Measurements from ENCODE around the gene EIPR1. TPM values are rescaled to one million over a fixed set of nuclear protein-coding genes. Genes with fewer than 3 reads are reported as not detected.

EIPR1 gene
- polyA plus RNA-seq, 1 donor from 2014 or later, result 138 TPM

- TF ChIP-seq EZH2 (IDR thresholded peaks at IDR 0.05; ENCODE audit: borderline replicate concordance, insufficient read depth, low read length, poor library complexity, severe bottlenecking) (no peak), TAF1 (IDR thresholded peaks at IDR 0.05; ENCODE audit: low read depth) (no peak), EP300 (conservative IDR thresholded peaks at IDR 0.05; ENCODE audit: poor library complexity, severe bottlenecking) (no peak), RAD21 (conservative IDR thresholded peaks at IDR 0.05) (no peak), MXI1 (conservative IDR thresholded peaks at IDR 0.05; ENCODE audit: poor library complexity, severe bottlenecking) (no peak), REST (IDR thresholded peaks at IDR 0.05; ENCODE audit: borderline replicate concordance) (no peak), SMC3 (conservative IDR thresholded peaks at IDR 0.05; ENCODE audit: poor library complexity) (no peak), POLR2AphosphoS5 (IDR thresholded peaks at IDR 0.05) (no peak)
- TF ChIP-seq, protein P1, sequence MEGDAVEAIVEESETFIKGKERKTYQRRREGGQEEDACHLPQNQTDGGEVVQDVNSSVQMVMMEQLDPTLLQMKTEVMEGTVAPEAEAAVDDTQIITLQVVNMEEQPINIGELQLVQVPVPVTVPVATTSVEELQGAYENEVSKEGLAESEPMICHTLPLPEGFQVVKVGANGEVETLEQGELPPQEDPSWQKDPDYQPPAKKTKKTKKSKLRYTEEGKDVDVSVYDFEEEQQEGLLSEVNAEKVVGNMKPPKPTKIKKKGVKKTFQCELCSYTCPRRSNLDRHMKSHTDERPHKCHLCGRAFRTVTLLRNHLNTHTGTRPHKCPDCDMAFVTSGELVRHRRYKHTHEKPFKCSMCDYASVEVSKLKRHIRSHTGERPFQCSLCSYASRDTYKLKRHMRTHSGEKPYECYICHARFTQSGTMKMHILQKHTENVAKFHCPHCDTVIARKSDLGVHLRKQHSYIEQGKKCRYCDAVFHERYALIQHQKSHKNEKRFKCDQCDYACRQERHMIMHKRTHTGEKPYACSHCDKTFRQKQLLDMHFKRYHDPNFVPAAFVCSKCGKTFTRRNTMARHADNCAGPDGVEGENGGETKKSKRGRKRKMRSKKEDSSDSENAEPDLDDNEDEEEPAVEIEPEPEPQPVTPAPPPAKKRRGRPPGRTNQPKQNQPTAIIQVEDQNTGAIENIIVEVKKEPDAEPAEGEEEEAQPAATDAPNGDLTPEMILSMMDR (IDR thresholded peaks at IDR 0.05; ENCODE audit: poor library complexity, severe bottlenecking), result no peak
- Histone ChIP-seq H3K4me2 (ENCODE audit: low read length) (no peak overlapping the region), H3K9me2 (ENCODE audit: insufficient read depth, low read length) (no peaks in the 10 kb centered on the region), H3K4me3 (ENCODE audit: low read length) (no peak overlapping the region), H3K36me3 (ENCODE audit: insufficient read depth, low read length) (no peaks in the 10 kb centered on the region), H3K27me3 (ENCODE audit: insufficient read depth, low read depth, low read length) (no peaks in the 10 kb centered on the region), H3F3A (ENCODE audit: insufficient read depth, low read length, poor library complexity, severe bottlenecking) (no peaks in the 10 kb centered on the region), H3K9me3 (ENCODE audit: low read length) (no peaks in the 10 kb centered on the region), H3K9ac (ENCODE audit: low read length) (no peak overlapping the region), H3K79me2 (replicated peaks; ENCODE audit: insufficient read depth, low read length) (no peaks in the 10 kb centered on the region), H3K27ac (ENCODE audit: low read length) (no peak overlapping the region), H2AFZ (ENCODE audit: low read depth, low read length) (no peak overlapping the region), H4K20me1 (ENCODE audit: insufficient read depth) (no peaks in the 10 kb centered on the region)
Observed at GRCh38 chr2:3307901-3308300, 69.7 kb downstream of the EIPR1 start.

DNA sequence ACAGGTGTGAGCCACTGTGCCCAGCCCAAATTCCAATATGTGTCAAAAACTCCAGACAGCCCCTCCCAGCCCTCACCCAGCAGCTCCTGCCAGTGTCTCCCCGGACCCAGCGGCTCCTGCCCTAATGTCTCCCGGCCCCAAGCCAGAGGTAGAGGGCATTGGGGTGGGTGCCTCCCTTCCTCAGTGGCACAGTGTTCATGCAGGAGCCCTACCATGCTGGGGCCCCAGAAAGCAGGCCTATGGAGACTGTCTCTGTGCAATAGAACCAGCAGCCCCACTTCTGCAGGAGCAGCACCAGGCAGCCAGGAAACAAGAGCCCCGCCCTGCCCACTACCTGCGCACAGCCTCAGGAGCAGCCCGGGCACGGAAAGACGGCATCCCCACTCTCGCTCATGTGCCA is 70.4 kb downstream of the EIPR1 start:
- Histone ChIP-seq H3K27ac (ENCODE audit: low read length) (no peak overlapping the region), H3F3A (ENCODE audit: insufficient read depth, low read length, poor library complexity, severe bottlenecking) (no peaks in the 10 kb centered on the region), H3K4me2 (ENCODE audit: low read length) (no peak overlapping the region), H4K20me1 (ENCODE audit: insufficient read depth) (no peaks in the 10 kb centered on the region), H3K27me3 (ENCODE audit: insufficient read depth, low read depth, low read length) (no peaks in the 10 kb centered on the region), H2AFZ (ENCODE audit: low read depth, low read length) (no peak overlapping the region), H3K79me2 (replicated peaks; ENCODE audit: insufficient read depth, low read length) (no peaks in the 10 kb centered on the region), H3K9me3 (ENCODE audit: low read length) (no peaks in the 10 kb centered on the region), H3K36me3 (ENCODE audit: insufficient read depth, low read length) (no peaks in the 10 kb centered on the region), H3K9me2 (ENCODE audit: insufficient read depth, low read length) (no peaks in the 10 kb centered on the region), H3K9ac (ENCODE audit: low read length) (no peak overlapping the region), H3K4me3 (ENCODE audit: low read length) (no peak overlapping the region)
- TF ChIP-seq MXI1 (conservative IDR thresholded peaks at IDR 0.05; ENCODE audit: poor library complexity, severe bottlenecking) (no peak), TAF1 (IDR thresholded peaks at IDR 0.05; ENCODE audit: low read depth) (no peak), POLR2AphosphoS5 (IDR thresholded peaks at IDR 0.05) (no peak), REST (IDR thresholded peaks at IDR 0.05; ENCODE audit: borderline replicate concordance) (no peak), EP300 (conservative IDR thresholded peaks at IDR 0.05; ENCODE audit: poor library complexity, severe bottlenecking) (no peak), EZH2 (IDR thresholded peaks at IDR 0.05; ENCODE audit: borderline replicate concordance, insufficient read depth, low read length, poor library complexity, severe bottlenecking) (no peak)

Measured in neural cell (in vitro differentiated cells).